Measurements from ENCODE around the gene CNTF.

GRCh38 chr11:58600510-58600909, 22.0 kb upstream of the CNTF start:
- TF ChIP-seq SUZ12 (IDR thresholded peaks at IDR 0.05; ENCODE audit: extremely low read depth, insufficient read depth, insufficient read length) (no peak), YY1 (IDR thresholded peaks at IDR 0.05; ENCODE audit: insufficient read depth, insufficient read length) (no peak), ZNF274 (IDR thresholded peaks at IDR 0.05; ENCODE audit: low read depth, low read length) (no peak)

Measured in NT2/D1 (cell line).